Uterus (tissue), 4 donors: ENCODE data around the gene TRIM24. TPM values are rescaled to one million over a fixed set of nuclear protein-coding genes. Genes with fewer than 3 reads are reported as not detected.

ENCODE experiments used
- DNase-seq, 2 donors: peaks; one replicate each; pipeline ENCODE4 v3.0.0-alpha.2; 2019 to 2020
- H3K27ac ChIP-seq, 2 donors: fragments of 200-600 bp; sonication (generic); 1 replicate in 1 of 2; 2 replicates in 1 of 2; pipeline ENCODE4 v1.5.1; 2016 to 2018
- H3K27me3 ChIP-seq, 2 donors: fragments of 200-600 bp; sonication (generic); one replicate each; pipeline ENCODE4 v1.5.1; 2018 to 2019; ENCODE audit warnings: control low read depth in 1 of 2
- H3K36me3 ChIP-seq, 2 donors: fragments of 200-600 bp; sonication (generic); one replicate each; pipeline ENCODE4 v1.5.1; 2019; ENCODE audit warnings: control low read depth in 1 of 2
- H3K4me1 ChIP-seq, 2 donors: fragments of 200-600 bp; sonication (generic); one replicate each; pipeline ENCODE4 v1.5.1; 2018 to 2019; ENCODE audit warnings: control low read depth in 1 of 2
- H3K4me3 ChIP-seq, 2 donors: fragments of 200-600 bp; sonication (generic); 1 replicate in 1 of 2; 2 replicates in 1 of 2; pipeline ENCODE4 v1.5.1; 2018 to 2019; ENCODE audit warnings: mild to moderate bottlenecking in 1 of 2
- H3K9me3 ChIP-seq, 2 donors: fragments of 200-600 bp; sonication (generic); one replicate each; pipeline ENCODE4 v1.5.1; 2019; ENCODE audit warnings: control low read depth in 1 of 2
- CTCF ChIP-seq, 4 experiments: fragments of 200-600 bp in 2 of 4; fragments of 450-650 bp in 2 of 4; sonication (generic) in 2 of 4; IDR thresholded peaks; one replicate each; pipeline ENCODE4 v1.5.1; 2016 to 2019; ENCODE audit warnings: antibody characterized with exemption in 4 of 4, mild to moderate bottlenecking in 2 of 4, moderate library complexity in 1 of 4
- POLR2A ChIP-seq, 2 donors: fragments of 450-650 bp; IDR thresholded peaks; one replicate each; pipeline ENCODE4 v1.6.1; 2016; ENCODE audit warnings: antibody characterized with exemption in 2 of 2, mild to moderate bottlenecking in 1 of 2, moderate library complexity in 1 of 2
- intact Hi-C: fragments of 100-400 bp; cut with DNase I; formaldehyde crosslinking; loops from one replicate; pipeline ENCODE4 v1.15.1; 2023; ENCODE audit warnings: low total_unique reads
- total RNA-seq, 4 donors: library from RNA; depleted of rRNA in 3 of 4; stranded (reverse); fragments of >200 nt in 3 of 4; gene quantifications; one replicate each; pipeline versions ENCODE4 v1.1.0 to v1.2.4, GENCODE V29; 2014 to 2023
- donor health status: DM: yes; HTN: yes; CAD: no.

TRIM24 gene
- total RNA-seq, 4 donors from 2014 or later, result 5.9 to 20.6 (median 14.7) TPM

GRCh38 chr7:138546064-138546619 is 86.1 kb downstream of the TRIM24 start:
- H3K27me3 ChIP-seq, result no peaks in the 10 kb centered on the region
- intact Hi-C loops, result no loop called here
- no peaks in the 10 kb centered on the region for H3K36me3 ChIP-seq

GRCh38 chr7:138546829-138547228 is 86.8 kb downstream of the TRIM24 start:
- intact Hi-C loops, result no loop called here
- no peak for DNase-seq
- H3K36me3 ChIP-seq, result no peaks in the 10 kb centered on the region

More at GRCh38 chr7:138546064-138546619, 86.1 kb downstream of the TRIM24 start:
- no peaks in the 10 kb centered on the region for H3K9me3 ChIP-seq
- TF ChIP-seq CTCF (IDR thresholded peaks at IDR 0.05), result no peak
- TF ChIP-seq POLR2A (IDR thresholded peaks at IDR 0.05), result no peak
- no peak overlapping the region for H3K4me3 ChIP-seq
- no peaks in the 10 kb centered on the region for H3K4me1 ChIP-seq
- no peak overlapping the region for H3K27ac ChIP-seq
- no peak for DNase-seq

GRCh38 chr7:138549082-138549481 is 89.0 kb downstream of the TRIM24 start:
- Histone ChIP-seq H3K36me3 (no peaks in the 10 kb centered on the region), H3K9me3 (no peaks in the 10 kb centered on the region), H3K27me3 (no peaks in the 10 kb centered on the region), H3K27ac (no peak overlapping the region), H3K4me3 (no peak overlapping the region), H3K4me1 (no peaks in the 10 kb centered on the region)
- intact Hi-C loops, result no loop called here
- TF ChIP-seq CTCF (IDR thresholded peaks at IDR 0.05) (no peak), POLR2A (IDR thresholded peaks at IDR 0.05) (no peak)
- no peak for DNase-seq

More at GRCh38 chr7:138546829-138547228, 86.8 kb downstream of the TRIM24 start:
- Histone ChIP-seq H3K4me1 (no peaks in the 10 kb centered on the region), H3K4me3 (no peak overlapping the region), H3K27ac (no peak overlapping the region), H3K9me3 (no peaks in the 10 kb centered on the region), H3K27me3 (no peaks in the 10 kb centered on the region)
- TF ChIP-seq CTCF (IDR thresholded peaks at IDR 0.05) (no peak), POLR2A (IDR thresholded peaks at IDR 0.05) (no peak)

GRCh38 chr7:138550337-138550736 is 90.3 kb downstream of the TRIM24 start:
- intact Hi-C loops, result no loop called here
- H3K9me3 ChIP-seq, result no peaks in the 10 kb centered on the region
- TF ChIP-seq CTCF (IDR thresholded peaks at IDR 0.05) (no peak), POLR2A (IDR thresholded peaks at IDR 0.05) (no peak)
- no peaks in the 10 kb centered on the region for H3K36me3 ChIP-seq
- no peaks in the 10 kb centered on the region for H3K27me3 ChIP-seq
- no peak for DNase-seq
- no peak overlapping the region for H3K4me3 ChIP-seq
- H3K4me1 ChIP-seq, result no peaks in the 10 kb centered on the region
- H3K27ac ChIP-seq, result no peak overlapping the region

- no peaks in the 10 kb centered on the region for H3K27me3 ChIP-seq
- H3K4me3 ChIP-seq, result no peak overlapping the region
- H3K36me3 ChIP-seq, result no peaks in the 10 kb centered on the region
- no peak for DNase-seq
- H3K9me3 ChIP-seq, result no peaks in the 10 kb centered on the region
- TF ChIP-seq CTCF (IDR thresholded peaks at IDR 0.05) (no peak), POLR2A (IDR thresholded peaks at IDR 0.05) (no peak)
- H3K4me1 ChIP-seq, result no peaks in the 10 kb centered on the region
- intact Hi-C loops, result no loop called here
- H3K27ac ChIP-seq, result no peak overlapping the region
Measured at GRCh38 chr7:138551102-138551501, 91.0 kb downstream of the TRIM24 start.
